Embryonic facial prominence (tissue), 1 donor: Measurements from ENCODE around the gene CDK18.
"Not testable (repeated sequence)": the region's sequence is repeated elsewhere in the genome, so short reads cannot be mapped to it uniquely, and the experiment has no call there.

Source experiments
- DNase-seq: peaks from one replicate; pipeline ENCODE4 v3.0.0-alpha.2; 2016; ENCODE audit errors: extremely low spot score

CDK18 gene

DNA sequence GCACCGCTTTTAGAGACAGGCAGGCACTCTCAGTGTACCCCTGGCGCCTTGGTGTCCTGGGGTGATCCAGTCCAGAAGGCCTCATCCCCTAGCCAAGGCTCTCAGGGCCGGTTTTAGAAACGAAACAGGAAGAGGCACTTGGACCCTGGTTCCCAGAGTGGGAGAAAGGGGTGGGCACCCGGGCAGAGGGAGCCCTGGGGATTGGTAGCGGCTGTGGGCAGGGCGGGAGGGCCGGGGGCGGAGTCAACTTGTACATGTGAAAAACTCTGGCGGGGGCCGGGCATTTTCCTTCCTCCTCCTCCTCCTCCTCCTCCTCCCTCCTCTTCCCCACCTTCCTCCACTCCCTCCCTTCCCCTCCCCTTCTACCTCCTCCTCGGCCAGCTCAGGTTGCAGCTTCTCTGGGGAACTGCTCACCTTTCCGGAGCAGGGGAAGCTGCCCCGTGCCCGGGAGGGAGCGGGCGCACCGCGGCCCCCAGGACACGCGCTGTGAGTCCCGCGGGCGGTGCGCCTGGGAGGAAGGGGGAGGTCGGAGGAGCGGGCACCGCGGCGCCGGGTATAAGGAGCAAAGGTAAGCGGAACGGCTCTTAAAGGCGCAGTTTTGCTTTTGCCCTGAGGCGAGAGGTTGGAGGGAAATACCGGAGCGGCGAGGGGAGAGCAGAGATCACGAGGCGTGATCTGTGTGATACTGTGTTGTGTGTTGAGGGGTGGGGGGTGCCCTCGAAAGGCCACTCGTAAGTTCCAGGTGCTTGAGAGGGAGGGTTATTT is at the start of gene CDK18:
TSS of gene CDK18 (plus strand) at position 359 of the 765 bp plus-strand sequence. CDS start 18,499 bp downstream, outside the sequence.
- DNase-seq: no peak

DNA sequence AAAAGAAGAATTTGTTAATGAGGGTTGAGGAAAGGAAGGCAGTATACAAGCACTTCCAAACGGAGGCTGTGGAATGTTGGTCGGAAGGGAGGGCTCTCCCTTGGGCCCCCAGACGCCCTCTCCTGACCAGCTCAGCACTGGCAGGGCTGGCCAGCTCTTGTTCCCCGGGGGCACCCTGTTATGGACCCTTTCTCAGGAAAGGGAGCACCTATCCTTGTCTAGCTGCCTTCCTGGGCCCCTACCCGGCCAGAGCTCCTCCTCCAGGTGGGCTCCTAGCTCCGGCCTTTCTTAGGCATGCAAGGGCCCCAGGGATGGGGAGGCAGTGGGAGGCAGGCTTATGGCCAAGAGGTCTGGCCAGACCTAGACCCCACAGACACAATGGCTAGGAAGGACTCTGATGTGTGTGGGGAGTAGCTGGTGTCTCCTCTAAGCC is 49.5 kb upstream of the CDK18 start:
- no peak for DNase-seq

DNA sequence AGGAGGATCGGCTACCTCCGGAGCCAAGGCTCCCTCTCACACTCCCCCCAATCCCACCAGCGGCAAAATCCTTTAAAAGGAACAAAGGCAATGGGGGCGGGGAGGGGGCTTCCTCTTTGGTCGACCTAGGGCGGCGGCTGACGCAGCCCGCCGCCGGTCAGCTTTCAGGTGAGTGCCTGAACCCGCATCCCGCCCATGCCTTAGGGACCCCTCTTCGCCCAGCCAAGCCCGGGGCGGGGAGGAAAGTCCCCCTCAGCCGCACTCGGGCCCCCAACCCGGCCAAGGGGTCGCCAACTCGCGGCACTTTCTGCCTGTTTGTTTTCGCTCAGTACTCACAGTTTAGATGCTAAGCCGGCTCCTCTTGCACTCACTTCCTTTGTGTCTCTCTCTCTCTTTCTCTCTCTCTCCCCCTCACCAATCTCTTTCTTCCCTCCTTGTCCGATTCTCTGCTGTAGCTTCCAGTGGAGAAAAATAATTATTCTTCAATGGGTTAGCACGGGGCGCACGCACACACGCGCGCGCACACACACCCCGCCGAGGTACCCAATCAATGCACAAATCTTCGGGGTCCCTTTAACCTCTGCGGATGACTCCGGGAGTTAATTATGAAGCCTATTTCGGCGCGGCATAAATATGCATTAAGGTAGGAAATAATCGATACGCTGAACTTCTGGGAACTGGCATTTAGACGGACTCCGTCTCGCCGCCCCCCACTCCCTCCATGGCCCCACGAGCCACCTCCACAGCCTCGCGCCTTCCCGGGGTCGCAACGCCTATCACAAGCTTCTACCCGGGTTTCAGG is 48.7 kb upstream of the CDK18 start, which contains the start of gene BLACAT1:
TSS of gene BLACAT1 (minus strand) at position 465 of the 802 bp plus-strand sequence.
- DNase-seq: no peak

DNA sequence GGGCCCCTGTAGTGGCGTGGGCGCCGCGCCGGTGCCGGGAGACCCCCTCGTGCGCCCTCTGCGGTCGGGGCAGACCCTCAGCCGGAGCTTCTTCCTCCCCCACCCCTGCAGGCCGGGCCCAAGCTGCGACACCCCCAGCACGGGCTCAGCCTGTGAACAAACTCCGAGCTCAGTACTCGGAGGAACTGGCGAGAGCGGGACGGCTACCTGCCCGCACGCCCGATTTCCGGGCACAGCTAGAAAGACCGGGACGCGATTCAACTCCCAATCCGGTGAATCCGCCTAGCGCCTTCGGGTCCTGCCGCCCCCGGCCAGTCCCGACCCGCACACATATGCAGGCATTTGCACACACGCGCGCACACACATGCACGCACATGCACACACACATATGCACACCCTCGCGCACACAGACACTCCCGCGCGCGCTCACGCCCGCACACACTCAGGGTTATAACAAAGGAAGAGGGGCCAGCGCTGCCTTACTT is 48.0 kb upstream of the CDK18 start:
- no peak for DNase-seq

DNA sequence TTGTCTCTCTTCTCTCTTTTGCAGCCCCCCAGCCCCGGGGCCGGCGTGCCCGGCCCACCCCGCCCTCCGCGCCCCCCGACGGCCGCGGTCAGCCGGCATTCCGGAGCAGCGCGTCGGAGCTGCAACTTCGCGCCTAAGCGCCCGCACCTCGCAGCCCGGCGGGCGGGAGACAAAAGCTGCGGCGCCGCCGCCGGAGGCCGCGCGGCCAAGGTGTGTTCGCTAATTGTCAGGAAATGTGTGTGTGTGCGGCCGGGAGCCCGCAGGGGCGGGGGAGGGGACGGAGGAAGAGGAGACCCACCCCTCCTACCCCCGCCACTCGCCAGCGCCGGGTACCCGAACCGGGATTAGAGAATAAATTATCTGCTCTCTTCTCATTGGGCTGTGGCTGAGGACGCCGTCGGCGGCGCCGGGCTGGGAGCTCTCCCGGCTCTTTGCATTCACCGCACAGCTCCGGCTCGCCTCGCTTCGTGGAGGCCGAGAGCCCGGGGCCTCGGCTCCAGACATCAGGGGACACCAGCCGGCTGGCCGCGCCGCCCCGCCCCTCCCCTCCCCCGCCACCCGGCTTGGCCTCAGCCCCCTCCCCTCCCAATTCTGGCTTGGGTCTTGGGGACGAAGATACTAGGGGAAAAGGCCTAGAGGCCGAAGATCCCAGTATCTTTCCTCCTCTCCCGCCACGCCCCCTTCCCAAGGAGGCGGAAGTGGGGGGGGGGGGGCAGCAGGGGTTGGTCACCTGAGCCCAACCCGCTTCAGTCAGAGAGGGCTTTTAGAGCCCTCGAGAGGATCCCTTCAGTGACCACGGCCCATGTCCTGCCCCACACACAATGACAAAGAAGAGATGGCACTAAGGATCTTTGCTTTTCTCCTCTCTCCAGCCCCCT is 47.4 kb upstream of the CDK18 start:
- no peak for DNase-seq

DNA sequence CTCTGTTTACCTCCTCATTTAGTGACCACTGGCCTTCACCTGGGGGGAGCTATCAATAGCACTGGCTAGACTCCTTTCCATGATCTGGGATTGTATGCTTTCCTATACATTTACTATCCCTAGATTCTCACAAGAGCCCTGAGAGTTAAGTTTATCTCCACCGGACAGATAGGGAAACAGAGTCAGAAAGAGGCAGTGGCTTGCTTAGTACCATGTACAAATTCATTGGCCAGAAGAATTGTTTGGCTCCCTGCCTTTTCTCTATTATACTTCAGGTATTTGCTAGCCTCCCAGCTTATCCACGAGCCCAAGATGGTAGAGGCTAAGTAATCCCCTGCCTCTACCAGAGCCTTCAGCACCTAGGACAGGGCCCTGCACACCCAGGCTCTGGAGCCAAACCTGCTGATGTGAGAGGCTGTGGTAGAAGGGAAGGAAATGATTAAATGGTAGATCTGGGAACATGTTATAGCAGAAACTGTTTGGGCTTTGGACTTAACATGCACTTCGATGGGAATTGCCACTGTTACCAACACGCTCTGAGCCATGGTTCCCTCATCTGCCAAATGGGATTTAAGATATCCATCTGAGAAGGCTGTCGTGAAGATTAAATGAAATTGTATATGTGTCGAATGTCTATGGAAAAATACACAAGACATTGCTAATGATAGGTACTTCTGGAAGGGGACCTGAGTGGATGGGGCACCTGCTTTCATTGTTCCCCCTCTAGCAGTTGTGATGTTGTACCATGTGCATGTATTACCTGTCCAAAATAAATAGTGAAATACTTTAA is 45.5 kb upstream of the CDK18 start:
- peak; percentile 34 for DNase-seq

DNA sequence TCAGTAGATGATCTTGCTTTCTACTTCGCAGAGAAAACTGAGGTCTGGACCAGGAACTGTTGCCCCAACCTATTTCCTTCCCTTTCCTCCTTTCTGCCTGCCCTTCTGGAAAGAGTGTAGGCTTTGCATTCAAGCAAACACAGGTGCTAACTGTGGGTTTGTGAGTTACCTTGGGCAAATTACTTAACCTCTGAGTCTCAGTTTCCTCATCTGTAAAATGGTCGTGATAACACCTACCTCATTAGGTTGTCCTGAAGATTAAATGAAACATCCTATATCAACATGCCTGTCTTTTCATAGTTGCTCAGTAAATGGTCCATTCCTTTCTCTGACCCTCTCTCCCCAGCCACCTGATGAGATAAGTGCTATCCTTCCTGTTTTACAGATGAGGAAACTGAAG is 39.1 kb upstream of the CDK18 start:
- no peak for DNase-seq

DNA sequence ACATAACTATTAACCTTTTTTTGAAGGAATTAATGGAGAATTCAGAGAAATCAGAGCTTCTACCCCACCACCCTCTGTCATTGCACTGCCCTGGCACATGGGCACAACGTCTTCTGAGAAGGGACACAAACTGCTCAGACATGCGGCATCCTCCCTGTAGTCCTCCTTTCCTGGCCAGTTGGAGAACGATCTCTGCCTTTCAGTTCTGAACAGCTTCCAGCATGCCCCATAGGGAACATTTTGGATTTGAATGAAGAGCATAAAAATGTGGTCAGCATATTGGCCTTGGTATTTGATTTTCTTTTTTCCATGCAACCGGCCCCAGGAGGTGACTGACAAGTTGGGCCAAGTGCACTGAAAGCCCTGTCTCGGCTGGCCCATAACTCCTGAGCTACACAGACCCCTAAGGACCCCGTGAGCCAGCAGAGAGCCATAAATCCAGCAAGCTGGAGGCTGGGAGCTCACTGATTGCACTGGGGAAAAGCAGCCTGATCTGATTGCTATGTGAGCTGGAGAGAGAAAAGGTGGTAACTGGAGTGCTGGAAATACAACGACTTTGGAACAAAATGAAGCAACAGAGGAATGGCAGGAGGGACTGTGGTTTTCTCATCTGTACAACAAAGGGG is 37.8 kb upstream of the CDK18 start:
- DNase-seq: no peak

DNA sequence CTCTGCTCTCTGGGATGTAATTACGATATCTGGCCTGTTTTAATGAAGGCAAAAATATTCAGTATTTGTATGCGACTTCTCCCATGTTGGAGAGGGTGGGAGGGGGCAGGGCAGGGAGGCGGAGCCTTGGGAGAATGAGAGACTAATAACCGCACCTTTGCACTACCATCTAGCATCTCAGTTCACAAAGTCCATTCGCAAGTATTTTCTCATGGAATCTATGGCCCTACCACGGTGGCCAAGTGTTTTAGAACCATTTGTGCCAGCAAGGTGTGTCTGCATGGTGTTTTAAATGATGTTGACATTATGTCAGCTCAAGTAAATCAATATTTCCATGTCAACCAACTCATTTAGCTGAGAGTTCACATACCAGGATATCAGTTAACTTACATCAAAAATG is 34.3 kb upstream of the CDK18 start:
- DNase-seq: no peak

DNA sequence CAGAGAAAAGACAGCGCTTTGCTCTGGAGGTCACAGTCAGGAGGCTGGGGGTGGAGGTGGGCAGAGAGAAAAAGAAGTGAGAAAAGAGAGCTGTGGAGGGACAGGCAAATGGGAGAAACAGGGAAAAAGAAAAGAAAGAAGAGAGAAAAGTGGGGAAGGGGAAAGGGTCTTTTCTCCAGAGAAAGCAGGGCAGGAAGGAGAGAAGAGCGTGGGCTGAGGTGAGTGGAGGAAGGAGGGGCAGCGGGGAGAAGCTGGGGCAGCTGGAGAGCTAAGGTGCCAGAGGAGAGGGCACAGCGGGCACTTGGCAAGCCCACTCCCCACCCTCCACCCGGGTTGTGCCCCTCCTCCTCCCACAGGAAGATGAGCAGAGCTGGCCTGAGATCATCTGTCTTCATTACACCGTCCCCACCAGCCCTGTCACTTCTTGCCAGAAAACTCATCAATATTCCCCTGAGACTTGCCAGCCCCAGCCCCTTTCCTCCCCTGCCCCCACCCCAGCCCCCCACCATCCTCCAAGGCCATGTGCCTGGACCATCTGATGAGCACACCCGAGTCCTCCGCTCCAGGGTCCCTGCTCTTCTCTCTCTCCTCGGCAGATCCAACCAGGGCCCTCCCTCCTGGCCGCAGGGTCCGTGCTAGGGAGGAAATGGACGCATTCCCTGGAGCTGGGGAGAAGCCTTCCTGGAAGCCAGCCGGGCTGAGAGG is 31.6 kb upstream of the CDK18 start:
- no peak for DNase-seq

DNA sequence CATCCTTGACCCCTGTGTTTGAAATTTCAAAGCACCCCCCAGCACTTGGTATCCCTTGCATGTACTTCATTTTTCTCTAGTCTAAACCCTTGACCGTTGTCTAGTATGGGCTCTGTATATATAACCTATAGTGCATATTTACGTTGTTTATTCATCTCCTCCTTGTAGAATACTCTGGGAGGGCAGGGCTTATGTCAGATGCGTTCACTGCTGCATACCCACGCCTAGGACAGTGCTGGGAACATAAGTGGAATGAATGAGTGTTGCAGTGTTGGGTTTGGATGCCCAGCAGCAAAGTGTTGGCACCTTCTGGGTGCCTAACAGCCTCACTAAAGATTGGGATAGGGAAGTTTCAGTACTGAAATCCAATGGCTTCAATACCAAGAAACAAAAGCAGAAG is 31.0 kb upstream of the CDK18 start:
- no peak for DNase-seq

DNA sequence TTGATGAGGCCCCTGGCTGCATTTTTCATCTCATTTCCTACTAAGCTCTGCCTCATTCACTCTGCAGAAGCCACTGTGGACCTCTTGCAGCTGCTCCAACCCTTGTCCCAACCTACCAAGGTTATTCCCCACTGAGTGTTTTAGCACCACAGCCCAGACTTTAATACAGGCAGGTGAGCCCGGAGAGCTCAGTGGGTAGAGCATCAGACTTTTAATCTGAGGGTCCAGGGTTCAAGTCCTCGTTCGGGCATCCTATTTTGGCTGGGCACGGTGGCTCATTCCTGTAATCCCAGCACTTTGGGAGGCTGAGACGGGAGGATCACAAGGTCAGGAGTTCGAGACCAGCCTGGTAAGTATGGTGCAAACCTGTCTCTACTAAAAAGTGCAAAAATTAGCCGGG is 30.5 kb upstream of the CDK18 start:
- DNase-seq: no peak

DNA sequence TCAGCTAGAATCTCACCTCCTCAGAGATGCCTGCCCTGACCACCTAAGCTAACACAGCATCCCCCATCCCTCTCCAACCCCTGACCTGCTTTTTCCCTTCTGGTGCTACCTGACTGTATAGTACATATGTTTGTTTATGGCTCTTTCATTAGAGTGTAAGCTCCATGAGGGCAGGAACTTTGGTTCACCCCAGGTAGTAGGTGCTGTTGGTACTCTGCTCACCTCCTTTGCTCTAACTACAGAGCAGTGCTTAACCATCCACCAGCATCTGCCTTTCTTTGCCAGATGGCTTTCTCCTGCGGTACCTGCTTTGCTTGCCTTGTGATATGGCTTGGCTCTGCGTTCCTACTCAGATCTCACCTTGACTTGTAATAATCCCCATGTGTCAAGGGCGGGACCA is 29.9 kb upstream of the CDK18 start:
- DNase-seq: no peak

DNA sequence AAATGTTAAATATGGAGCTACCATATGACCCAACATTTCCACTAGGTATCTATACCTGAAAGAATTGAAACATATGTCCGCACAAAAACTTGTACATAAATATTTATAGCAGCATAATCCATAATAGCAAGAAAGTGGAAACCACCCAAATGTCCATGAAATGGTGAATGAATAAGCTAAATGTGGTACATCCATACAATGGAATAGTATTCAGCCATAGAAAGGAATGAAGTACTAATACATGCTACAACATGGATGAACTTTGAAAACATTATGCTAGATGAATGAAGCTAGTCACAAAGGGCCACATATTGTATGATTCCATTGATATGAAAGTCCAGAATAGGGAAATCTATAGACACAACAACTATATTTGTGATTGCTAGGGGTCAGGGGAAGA is 28.6 kb upstream of the CDK18 start:
- DNase-seq: no peak

DNA sequence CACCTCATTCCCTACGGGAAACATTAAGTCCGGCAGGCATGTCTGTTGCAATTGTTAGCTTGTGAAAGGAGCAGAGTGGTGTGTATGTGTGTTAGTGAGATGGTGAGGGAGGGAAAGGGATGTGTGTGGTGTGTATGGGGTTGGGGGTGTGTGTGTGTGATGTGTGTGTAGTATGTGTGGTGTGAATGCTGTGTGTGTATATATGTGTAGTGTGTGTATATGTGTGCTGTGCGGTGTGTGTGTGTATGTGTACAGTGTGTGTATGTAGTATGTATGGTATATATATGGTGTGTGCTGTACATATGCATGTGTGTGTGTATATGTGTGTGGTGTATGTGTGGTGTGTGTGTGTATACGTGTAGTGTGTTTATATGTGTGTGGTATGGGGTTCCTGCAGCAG is 27.8 kb upstream of the CDK18 start:
- no peak for DNase-seq

DNA sequence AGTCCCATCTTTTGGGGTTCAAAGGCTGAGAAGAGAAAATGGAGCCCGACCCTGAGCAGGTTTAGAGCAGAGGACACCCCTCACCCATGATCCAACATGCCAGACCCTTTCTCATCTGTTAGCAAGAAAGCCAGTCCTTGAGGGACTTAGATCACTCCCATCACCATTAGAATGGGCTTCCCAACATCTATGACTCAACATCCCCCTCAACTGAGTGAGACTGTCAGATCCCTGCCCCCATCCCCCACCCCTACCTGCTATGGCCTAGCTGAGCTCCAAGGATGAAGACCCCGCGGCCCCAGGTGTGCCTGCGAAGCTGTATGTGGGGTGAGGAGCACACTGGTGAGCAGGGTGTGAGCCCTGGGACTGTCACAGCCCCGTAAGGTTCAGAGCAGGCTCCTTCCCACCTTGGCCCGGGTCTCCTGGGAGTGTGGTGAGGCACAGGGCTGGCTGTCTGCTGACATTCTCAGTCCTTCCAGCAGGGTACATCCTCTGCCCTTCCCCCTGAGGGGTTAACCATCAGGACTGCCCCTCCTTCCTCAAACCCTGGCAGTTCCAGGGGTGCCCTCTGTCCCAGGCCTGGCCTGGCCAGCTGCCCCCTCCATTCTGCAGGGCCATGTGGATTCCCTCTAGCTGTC is 27.2 kb upstream of the CDK18 start:
- DNase-seq: no peak

DNA sequence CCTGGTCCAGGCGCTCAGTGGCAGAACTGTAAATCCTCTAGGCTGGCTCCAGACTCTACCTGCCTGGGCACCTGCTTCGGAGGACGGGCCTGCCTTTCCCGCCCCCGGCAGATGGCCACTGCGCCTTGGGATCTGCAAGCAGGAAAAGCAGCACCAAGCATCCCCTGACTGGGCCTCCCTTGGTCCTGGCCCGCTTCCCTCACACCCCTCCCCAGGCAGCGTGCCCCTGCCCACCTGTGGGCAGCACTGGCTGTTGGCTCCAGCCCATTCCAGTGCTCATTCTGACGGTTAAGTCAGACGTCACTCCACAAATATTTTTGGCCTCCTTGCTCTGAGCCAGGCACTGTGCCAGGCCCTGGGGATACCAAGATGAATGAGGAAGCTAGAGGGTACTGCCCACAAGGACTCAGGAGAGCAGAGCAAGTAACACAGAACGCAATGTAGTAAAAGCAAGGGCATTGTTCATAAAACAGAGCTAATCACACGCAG is 26.7 kb upstream of the CDK18 start:
- DNase-seq: peak; percentile 53

DNA sequence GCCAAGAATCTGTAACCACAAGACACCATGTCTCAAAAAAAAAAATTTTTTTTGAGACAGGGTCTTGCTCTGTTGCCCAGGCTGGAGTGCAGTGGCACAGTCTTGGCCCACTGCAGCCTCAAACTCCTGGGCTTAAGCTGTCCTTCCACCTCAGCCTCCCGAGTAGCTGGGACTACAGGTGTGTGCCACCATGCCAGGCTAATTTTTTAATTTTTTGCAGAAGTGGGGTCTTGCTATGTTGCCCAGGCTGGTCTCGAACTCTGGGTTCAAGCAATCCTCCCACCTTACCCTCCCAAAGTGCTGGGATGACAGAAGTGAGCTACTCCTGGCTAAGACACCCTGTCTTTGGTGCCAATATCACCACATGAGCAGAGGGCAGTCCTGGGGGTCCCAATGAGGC is 25.5 kb upstream of the CDK18 start:
- not testable (repeated sequence) for DNase-seq

DNA sequence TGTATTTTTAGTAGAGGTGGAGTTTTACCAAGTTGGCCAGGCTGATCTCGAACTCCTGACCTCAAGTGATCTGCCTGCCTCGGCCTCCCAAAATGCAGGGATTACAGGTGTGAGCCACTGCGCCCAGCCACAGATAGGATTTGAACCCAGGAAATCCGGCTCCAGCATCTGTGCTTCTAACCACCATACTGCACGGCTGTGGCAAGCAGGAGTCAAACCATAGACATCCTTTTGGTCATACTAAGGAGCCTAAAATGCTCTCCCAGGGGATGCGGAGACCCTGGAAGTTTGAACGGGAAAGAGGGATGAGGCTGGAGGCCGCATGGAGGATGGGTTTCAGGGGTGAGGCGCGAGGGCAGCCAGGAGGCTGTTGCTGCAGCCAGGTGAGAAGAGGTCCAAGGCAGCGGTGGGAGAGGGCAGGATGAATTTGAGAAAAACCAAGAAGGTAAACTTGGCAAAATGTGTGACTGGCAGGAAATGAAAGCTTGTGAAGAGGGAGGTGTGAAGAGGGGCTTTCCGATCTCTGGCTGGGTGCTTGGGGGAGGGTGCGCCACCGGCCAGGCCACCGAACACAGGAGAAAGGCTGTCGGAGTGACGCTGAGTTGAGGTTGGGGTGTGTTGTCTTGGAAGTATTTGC is 24.0 kb upstream of the CDK18 start:
- DNase-seq: no peak
